H1 (cell line): ENCODE measurements around the gene ZDHHC3. TPM values are rescaled to one million over a fixed set of nuclear protein-coding genes. Genes with fewer than 3 reads are reported as not detected.

Experiments
- CTCF ChIA-PET: fragments of 300-600 bp; sonication (Branson Sonifier 250); formaldehyde crosslinking; loops from one replicate; lab custom pipeline; 2021; ENCODE audit not compliant: partially characterized antibody; lab: Charles Lee
- POLR2A ChIA-PET: fragments of 300-600 bp; sonication (Branson Sonifier 250); formaldehyde crosslinking; loops from one replicate; lab custom pipeline; 2021; ENCODE audit warnings: inconsistent platforms; ENCODE audit not compliant: partially characterized antibody; lab: Charles Lee
- DNase-seq, 2 experiments: peaks; one replicate each; pipeline versions ENCODE4 v3.0.0 to v3.0.0-alpha.2; 2010 to 2022; ENCODE audit warnings: low spot score in 2 of 2, low read depth in 1 of 2, mixed read lengths in 1 of 2
- FAIRE-seq: peaks from 2 replicates; lab custom pipeline; 2011; peaks lifted over from hg19 to GRCh38; lab: Jason Lieb, UNC
- H2AFZ ChIP-seq: 2 replicates; pipeline ENCODE4 v1.8.1; 2012; ENCODE audit warnings: low read length, inconsistent platforms
- H2AK5ac ChIP-seq: 2 replicates; pipeline ENCODE4 v1.6.1; 2013; ENCODE audit warnings: low read depth, low read length
- H2BK120ac ChIP-seq: replicated peaks from 2 replicates; pipeline ENCODE3; 2013; ENCODE audit warnings: low read depth, low read length, inconsistent platforms
- H2BK12ac ChIP-seq: 2 replicates; pipeline ENCODE4 v1.6.1; 2013; ENCODE audit warnings: low read depth, low read length
- H2BK15ac ChIP-seq: 2 replicates; pipeline ENCODE4 v1.6.1; 2013; ENCODE audit warnings: low read length
- H2BK20ac ChIP-seq: 2 replicates; pipeline ENCODE4 v1.6.1; 2013; ENCODE audit warnings: low read length
- H2BK5ac ChIP-seq: 2 replicates; pipeline ENCODE4 v1.6.1; 2013; ENCODE audit warnings: low read depth, low read length
- H3K14ac ChIP-seq: 2 replicates; pipeline ENCODE4 v1.6.1; 2013; ENCODE audit warnings: inconsistent platforms; ENCODE audit not compliant: insufficient read length
- H3K18ac ChIP-seq: 2 replicates; pipeline ENCODE4 v1.6.1; 2013; ENCODE audit warnings: low read length; ENCODE audit errors: extremely low read depth
- H3K23ac ChIP-seq: 2 replicates; pipeline ENCODE4 v1.6.1; 2013; ENCODE audit warnings: inconsistent platforms; ENCODE audit not compliant: insufficient read length
- H3K23me2 ChIP-seq: 2 replicates; pipeline ENCODE4 v1.6.1; 2013; ENCODE audit warnings: low read depth, low read length
- H3K27ac ChIP-seq: 2 replicates; pipeline ENCODE4 v1.6.1; 2011; ENCODE audit warnings: low read depth, low read length, inconsistent platforms
- H3K27me3 ChIP-seq, 4 experiments: replicated peaks in 1 of 4; 1 replicate in 1 of 4; 2 replicates in 3 of 4; pipeline versions ENCODE4 v1.6.1 to v1.8.1; 2011 to 2013; ENCODE audit warnings: low read length in 3 of 4, mild to moderate bottlenecking in 3 of 4, inconsistent platforms in 2 of 4, mixed read lengths in 2 of 4, moderate library complexity in 1 of 4; ENCODE audit not compliant: control insufficient read depth in 3 of 4, insufficient read depth in 3 of 4; ENCODE audit errors: extremely low read depth in 1 of 4
- H3K36me3 ChIP-seq, 4 experiments: 2 replicates each; pipeline versions ENCODE4 v1.6.1 to v1.8.1; 2011 to 2013; ENCODE audit warnings: mild to moderate bottlenecking in 4 of 4, low read length in 3 of 4, moderate library complexity in 2 of 4, control low read depth in 1 of 4, inconsistent platforms in 1 of 4; ENCODE audit not compliant: insufficient read depth in 4 of 4, control insufficient read depth in 2 of 4
- H3K4ac ChIP-seq: replicated peaks from 2 replicates; pipeline ENCODE3; 2013; ENCODE audit warnings: low read length, low read depth, mixed read lengths, inconsistent platforms; ENCODE audit not compliant: insufficient read length
- H3K4me1 ChIP-seq, 4 experiments: replicated peaks in 1 of 4; 1 replicate in 1 of 4; 2 replicates in 3 of 4; pipeline versions ENCODE4 v1.6.1 to v1.8.1; 2011 to 2013; ENCODE audit warnings: low read length in 3 of 4, inconsistent platforms in 2 of 4, mixed read lengths in 1 of 4; ENCODE audit not compliant: insufficient read depth in 4 of 4, control insufficient read depth in 3 of 4
- H3K4me2 ChIP-seq, 2 experiments: 2 replicates each; pipeline versions ENCODE4 v1.6.1 to v1.8.1; 2011 to 2013; ENCODE audit warnings: low read depth in 2 of 2, low read length in 2 of 2, control low read depth in 1 of 2, inconsistent platforms in 1 of 2, mild to moderate bottlenecking in 1 of 2; ENCODE audit not compliant: insufficient read depth in 1 of 2
- H3K4me3 ChIP-seq, 4 experiments: fragments of 200-600, 300-600 bp in 1 of 4; sonication (generic), shearing (Covaris generic), sonication (Bioruptor Twin) in 1 of 4; 2 replicates each; pipeline versions ENCODE4 v1.5.1 to v1.8.1; 2011 to 2016; ENCODE audit warnings: low read length in 4 of 4, low read depth in 3 of 4, control low read depth in 2 of 4, inconsistent platforms in 2 of 4, mild to moderate bottlenecking in 2 of 4, mixed read lengths in 1 of 4, moderate library complexity in 1 of 4; ENCODE audit not compliant: insufficient read depth in 2 of 4; ENCODE audit errors: extremely low read depth in 1 of 4
- H3K56ac ChIP-seq: replicated peaks from 2 replicates; pipeline ENCODE3; 2013; ENCODE audit warnings: low read depth, mild to moderate bottlenecking, mixed read lengths, low read length, inconsistent platforms; ENCODE audit not compliant: insufficient read length
- H3K79me1 ChIP-seq: 2 replicates; pipeline ENCODE4 v1.6.1; 2013; ENCODE audit warnings: low read depth, low read length, control low read depth
- H3K79me2 ChIP-seq, 2 experiments: 2 replicates each; pipeline versions ENCODE4 v1.6.1 to v1.8.1; 2012 to 2013; ENCODE audit warnings: low read length in 2 of 2, mild to moderate bottlenecking in 2 of 2, inconsistent platforms in 1 of 2; ENCODE audit not compliant: insufficient read depth in 2 of 2, control insufficient read depth in 1 of 2
- H3K9ac ChIP-seq, 4 experiments: replicated peaks in 1 of 4; 1 replicate in 1 of 4; 2 replicates in 3 of 4; pipeline versions ENCODE4 v1.6.1 to v1.8.1; 2011 to 2013; ENCODE audit warnings: low read depth in 3 of 4, low read length in 3 of 4, control low read depth in 2 of 4, mild to moderate bottlenecking in 2 of 4, moderate library complexity in 2 of 4, inconsistent platforms in 1 of 4; ENCODE audit errors: extremely low read depth in 1 of 4
- H3K9me3 ChIP-seq, 2 experiments: 2 replicates each; pipeline versions ENCODE4 v1.6.1 to v1.8.1; 2012 to 2013; ENCODE audit warnings: mild to moderate bottlenecking in 2 of 2, moderate library complexity in 2 of 2, control low read depth in 1 of 2, inconsistent platforms in 1 of 2, low read depth in 1 of 2, low read length in 1 of 2, mixed read lengths in 1 of 2; ENCODE audit not compliant: insufficient read depth in 2 of 2
- H4K20me1 ChIP-seq, 2 experiments: replicated peaks in 1 of 2; 2 replicates each; pipeline versions ENCODE3 to v1.8.1; 2011 to 2013; ENCODE audit warnings: inconsistent platforms in 2 of 2, low read length in 2 of 2, mild to moderate bottlenecking in 1 of 2; ENCODE audit not compliant: insufficient read depth in 2 of 2, control insufficient read depth in 1 of 2
- H4K5ac ChIP-seq: 2 replicates; pipeline ENCODE4 v1.6.1; 2013; ENCODE audit warnings: low read length, low read depth, mixed read lengths, inconsistent platforms; ENCODE audit not compliant: insufficient read length
- H4K8ac ChIP-seq: 2 replicates; pipeline ENCODE4 v1.8.0; 2013; ENCODE audit warnings: mild to moderate bottlenecking, moderate library complexity, low read length, inconsistent platforms; ENCODE audit not compliant: insufficient read depth; ENCODE audit errors: extremely low read depth
- H4K91ac ChIP-seq: replicated peaks from 2 replicates; pipeline ENCODE3; 2013; ENCODE audit warnings: low read length, mixed read lengths, inconsistent platforms; ENCODE audit not compliant: insufficient read length
- KDM4A ChIP-seq: IDR thresholded peaks from one replicate; pipeline ENCODE4 v1.7.1; 2012; ENCODE audit warnings: low read depth, mild to moderate bottlenecking, moderate library complexity, low read length, inconsistent platforms; ENCODE audit not compliant: severe bottlenecking
- POU5F1 ChIP-seq: IDR thresholded peaks from 2 replicates; pipeline ENCODE4 v1.6.1; 2011; ENCODE audit warnings: low read depth, mild to moderate bottlenecking, low read length, moderate library complexity
- WGBS, 2 experiments: shearing (Covaris generic) in 1 of 2; methylation state at CpG; one replicate each; pipeline versions ENCODE4 v1.1.6 to v1.1.7; 2013 to 2015; ENCODE audit warnings: low lambda C conversion rate in 2 of 2, mixed read lengths in 2 of 2, inconsistent platforms in 1 of 2, low coverage in 1 of 2, missing lambda C conversion rate in 1 of 2; ENCODE audit not compliant: insufficient replicate concordance in 2 of 2, insufficient coverage in 1 of 2, insufficient read length in 1 of 2; ENCODE audit errors: extremely low coverage in 1 of 2, missing lambda C conversion rate in 1 of 2; 5-methylcytosine and 5-hydroxymethylcytosine counted together
- polyA plus RNA-seq, 7 experiments: library from polyadenylated mRNA; depleted of rRNA in 3 of 7; stranded (reverse) in 5 of 7; unstranded in 2 of 7; fragments of >200 nt in 5 of 7; fragments of 200-250 nt in 2 of 7; gene quantifications; 1 replicate in 5 of 7; 2 replicates in 1 of 7; 4 replicates in 1 of 7; pipeline versions ENCODE4 v1.2.1 to v1.2.3, GENCODE V29; 2011 to 2013; ENCODE audit warnings: missing spikeins in 2 of 7, mixed read lengths in 2 of 7
- total RNA-seq: library from RNA; stranded (reverse); fragmentation: NEBNext Ultra II Directional; extraction: Animal tissue kit (Norgen Biotek cat#: 25700); gene quantifications from 2 replicates; pipeline ENCODE4 v1.2.1, GENCODE V29; 2021

The ZDHHC3 gene
- total and polyA plus RNA-seq, 2 of the 8 experiments (the other 6 are each of a cell fraction or from before 2014, with no cell fraction given), result 77.4 to 88.7 TPM

GRCh38 chr3:45001738-45002137 lies 25.8 kb upstream of the ZDHHC3 start:
- H3K56ac ChIP-seq, result no peak overlapping the region
- DNase-seq, result no peak
- no peak overlapping the region for H4K8ac ChIP-seq
- H2BK120ac ChIP-seq, result no peak overlapping the region
- H4K91ac ChIP-seq, result no peak overlapping the region
- FAIRE-seq, result no peak
- H2BK15ac ChIP-seq, result no peak overlapping the region
- H3K4me2 ChIP-seq, result no peak overlapping the region
- H3K23ac ChIP-seq, result no peak overlapping the region
- no peak overlapping the region for H3K4ac ChIP-seq
- no peak overlapping the region for H4K5ac ChIP-seq
- peaks cover 3 to 6% of the 10 kb centered on the region in 2 experiments for H4K20me1 ChIP-seq
- no peak overlapping the region for H2BK20ac ChIP-seq
- H3K9ac ChIP-seq, result no peak overlapping the region
- H2BK5ac ChIP-seq, result no peak overlapping the region
- H3K18ac ChIP-seq, result no peak overlapping the region
- H3K79me1 ChIP-seq, result no peaks in the 10 kb centered on the region; the same call in none of the 2 replicates
- no peaks in the 10 kb centered on the region for H3K4me1 ChIP-seq
- no peak overlapping the region for H3K14ac ChIP-seq
- peaks cover 21 to 84% (median 66%) of the 10 kb centered on the region in 4 experiments for H3K36me3 ChIP-seq
- POLR2A ChIA-PET, result interaction anchor here (1.4 kb wide), 1 partner anchor 15 kb away, joined by 3 read pairs; no protein-coding TSS in a partner anchor
- H3K27ac ChIP-seq, result no peak overlapping the region
- CTCF ChIA-PET, result interaction anchor here (5.5 kb wide), 1 partner anchor 10 kb away, joined by 37 read pairs; no protein-coding TSS in a partner anchor
- no peak overlapping the region for H2AFZ ChIP-seq
- no peaks in the 10 kb centered on the region for H3K27me3 ChIP-seq
- H3K9me3 ChIP-seq, result peaks cover 4 to 11% of the 10 kb centered on the region in 2 experiments; a peak in 3 of 4 replicates
- no peaks in the 10 kb centered on the region for H3K79me2 ChIP-seq
- WGBS, 2 experiments, result 80% methylated on average over 3 of the region's 3 CpGs; no CpG with 5 or more reads in 1 of the 2 experiments
- no peak overlapping the region for H2BK12ac ChIP-seq
- no peaks in the 10 kb centered on the region for H3K23me2 ChIP-seq
- H3K4me3 ChIP-seq, result no peak overlapping the region
- no peak overlapping the region for H2AK5ac ChIP-seq
- TF ChIP-seq POU5F1, result no peak
- no peak for TF ChIP-seq KDM4A
